ENCODE measurements around the gene PPP1R15B.

Gene PPP1R15B

DNA sequence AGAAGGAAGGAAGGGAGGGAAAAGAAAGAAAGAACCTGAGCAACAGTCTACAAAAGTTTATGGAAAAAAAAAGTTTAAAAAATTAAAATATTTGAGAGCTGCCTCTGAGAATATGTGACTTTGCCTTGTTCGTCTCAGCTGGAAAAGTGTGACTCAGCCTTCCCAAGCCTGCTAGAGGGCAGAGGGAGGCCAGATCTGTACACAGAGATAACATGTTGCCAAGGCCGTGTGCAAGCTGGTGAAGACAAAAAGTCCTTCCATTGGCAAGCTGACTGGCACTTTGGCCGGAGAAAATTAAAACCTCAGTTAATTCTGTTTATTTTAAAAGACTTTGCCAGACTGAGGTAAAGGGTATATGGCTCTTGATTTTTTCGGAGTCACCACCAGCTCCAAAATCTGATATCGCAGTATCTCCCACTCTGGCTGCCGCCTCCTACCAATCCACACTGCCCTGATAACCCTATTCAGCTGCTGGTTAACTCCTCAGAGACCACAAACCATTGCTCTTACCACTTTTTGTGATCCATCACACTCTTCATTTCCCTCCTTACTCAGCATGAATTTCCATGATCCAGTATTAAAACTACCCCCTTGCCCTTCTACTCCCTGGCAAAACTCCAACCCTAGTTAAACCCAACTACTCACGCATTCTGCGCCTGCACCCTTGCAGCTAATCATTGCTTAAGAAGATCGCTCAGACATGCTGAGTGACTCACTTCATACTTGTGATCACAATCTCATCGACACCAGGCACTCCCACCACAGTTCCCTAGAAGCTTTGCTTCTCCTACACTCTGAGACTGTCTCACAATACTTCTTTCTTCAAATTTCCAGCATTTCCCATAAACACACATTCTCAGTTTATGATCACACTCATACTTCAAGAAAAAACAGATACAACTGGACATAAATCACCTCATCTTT is 5.7 kb upstream of the PPP1R15B start:
- peak; percentile 93 for DNase-seq

DNA sequence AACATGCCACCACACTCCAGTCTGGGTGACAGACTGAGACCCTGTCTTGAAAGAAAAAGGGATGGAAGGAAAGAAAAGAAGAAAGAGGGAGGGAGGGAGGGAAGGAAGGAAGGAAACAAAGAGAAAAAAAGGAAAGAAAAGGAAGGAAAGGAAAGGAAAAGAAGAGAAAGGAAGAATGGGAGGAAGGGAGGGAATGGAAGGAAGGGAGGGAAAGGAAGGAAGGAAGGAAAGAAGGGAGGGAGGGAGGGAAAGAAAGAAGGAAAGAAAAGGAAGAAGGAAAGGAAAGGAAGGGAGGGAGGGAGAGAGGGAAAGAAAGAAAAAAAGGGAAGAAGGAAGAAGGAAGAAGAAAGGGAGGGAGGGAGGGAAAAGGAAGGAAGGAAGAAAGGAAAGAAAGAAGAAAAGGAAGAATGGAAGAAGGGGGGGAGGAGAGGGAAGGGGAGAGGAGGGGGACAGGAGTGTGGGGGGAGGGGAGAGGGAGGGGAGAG is 5.0 kb upstream of the PPP1R15B start:
- H2BK5ac ChIP-seq (ENCODE audit: low read length), result peak overlapping the region; percentile 61
- no peaks in the 10 kb centered on the region for H3K36me3 ChIP-seq (ENCODE audit: control insufficient read depth, insufficient read depth, low read length)

More for the DNA sequence above, 5.7 kb upstream of the PPP1R15B start:
- H3K18ac ChIP-seq (ENCODE audit: low read length), result peak overlapping the region; percentile 89
- H4K8ac ChIP-seq (ENCODE audit: low read depth, low read length), result no peak overlapping the region
- no peak overlapping the region for H3K23ac ChIP-seq (ENCODE audit: low read length)
- H4K5ac ChIP-seq (ENCODE audit: low read length), result peak overlapping the region; percentile 60
- H3K4me1 ChIP-seq (ENCODE audit: control insufficient read depth, low read depth, low read length), result peaks cover 11% of the 10 kb centered on the region
- no CpG with 5 or more reads among the region's 10 CpGs for WGBS (ENCODE audit: extremely low coverage, insufficient coverage, low lambda C conversion rate)
- no peaks in the 10 kb centered on the region for H3K79me2 ChIP-seq (ENCODE audit: control insufficient read depth, insufficient read depth, low read length)
- H3K4ac ChIP-seq (ENCODE audit: low read depth, low read length), result peak overlapping the region; percentile 79
- H2AK5ac ChIP-seq (ENCODE audit: low read length), result no peak overlapping the region
- H3K9ac ChIP-seq (ENCODE audit: low read length), result peak overlapping the region; percentile 57
- H3K79me1 ChIP-seq (ENCODE audit: low read length), result no peaks in the 10 kb centered on the region
- no peak overlapping the region for H2BK120ac ChIP-seq (ENCODE audit: low read depth, low read length)
- H3K27ac ChIP-seq (ENCODE audit: low read depth, low read length), result peak overlapping the region; percentile 18
- H3K36me3 ChIP-seq (ENCODE audit: control insufficient read depth, insufficient read depth, low read length), result no peaks in the 10 kb centered on the region
- peak overlapping the region; percentile 62 for H3K4me2 ChIP-seq (ENCODE audit: low read length)
- H2BK5ac ChIP-seq (ENCODE audit: low read length), result peak overlapping the region; percentile 98
- no peaks in the 10 kb centered on the region for H3K27me3 ChIP-seq (ENCODE audit: insufficient read depth, low read length, poor library complexity)
- H2BK15ac ChIP-seq (replicated peaks; ENCODE audit: low read depth), result no peak overlapping the region
- peak overlapping the region; percentile 93 for H3K56ac ChIP-seq (ENCODE audit: low read length)
- H3K4me3 ChIP-seq (ENCODE audit: low read length), result no peak overlapping the region

DNA sequence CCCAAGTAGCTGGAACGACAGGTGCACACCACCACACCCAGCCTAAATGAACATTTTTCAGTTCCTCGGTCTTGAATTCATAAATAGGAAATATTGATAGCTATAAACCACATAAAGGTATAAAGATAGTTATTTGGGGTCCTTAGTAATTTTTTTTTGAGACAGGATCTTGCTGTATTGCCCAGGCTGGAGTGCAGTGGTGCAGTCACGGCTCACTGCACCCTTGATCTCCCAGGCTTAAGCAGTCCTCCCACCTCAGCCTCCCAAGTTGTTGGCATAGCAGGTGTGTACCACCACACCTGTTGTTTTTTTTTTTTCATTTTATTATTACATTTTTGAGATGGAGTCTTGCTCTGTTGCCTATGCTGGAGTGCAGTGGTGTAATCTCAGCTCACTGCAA is 3.7 kb upstream of the PPP1R15B start:
- no peak overlapping the region for H2AK5ac ChIP-seq (ENCODE audit: low read length)
- H3K27me3 ChIP-seq (ENCODE audit: insufficient read depth, low read length, poor library complexity), result no peaks in the 10 kb centered on the region
- no peak overlapping the region for H2BK5ac ChIP-seq (ENCODE audit: low read length)
- no peaks in the 10 kb centered on the region for H3K36me3 ChIP-seq (ENCODE audit: control insufficient read depth, insufficient read depth, low read length)
- no peak overlapping the region for H3K56ac ChIP-seq (ENCODE audit: low read length)
- no peak overlapping the region for H3K9ac ChIP-seq (ENCODE audit: low read length)
- no CpG with 5 or more reads among the region's 3 CpGs for WGBS (ENCODE audit: extremely low coverage, insufficient coverage, low lambda C conversion rate)
- no peak overlapping the region for H3K23ac ChIP-seq (ENCODE audit: low read length)
- no peak overlapping the region for H3K4me3 ChIP-seq (ENCODE audit: low read length)
- H3K4ac ChIP-seq (ENCODE audit: low read depth, low read length), result no peak overlapping the region
- H3K79me1 ChIP-seq (ENCODE audit: low read length), result no peaks in the 10 kb centered on the region
- peaks cover 11% of the 10 kb centered on the region for H3K4me1 ChIP-seq (ENCODE audit: control insufficient read depth, low read depth, low read length)
- H2BK120ac ChIP-seq (ENCODE audit: low read depth, low read length), result no peak overlapping the region
- DNase-seq, result no peak
- H2BK15ac ChIP-seq (replicated peaks; ENCODE audit: low read depth), result no peak overlapping the region
- H4K5ac ChIP-seq (ENCODE audit: low read length), result no peak overlapping the region
- no peak overlapping the region for H3K4me2 ChIP-seq (ENCODE audit: low read length)
- H3K79me2 ChIP-seq (ENCODE audit: control insufficient read depth, insufficient read depth, low read length), result peaks cover 12% of the 10 kb centered on the region
- H3K27ac ChIP-seq (ENCODE audit: low read depth, low read length), result no peak overlapping the region
- no peak overlapping the region for H3K18ac ChIP-seq (ENCODE audit: low read length)
- no peak overlapping the region for H4K8ac ChIP-seq (ENCODE audit: low read depth, low read length)

More for the DNA sequence above, 5.0 kb upstream of the PPP1R15B start:
- Histone ChIP-seq H4K8ac (ENCODE audit: low read depth, low read length) (no peak overlapping the region), H4K5ac (ENCODE audit: low read length) (no peak overlapping the region), H3K27me3 (ENCODE audit: insufficient read depth, low read length, poor library complexity) (no peaks in the 10 kb centered on the region), H2BK120ac (ENCODE audit: low read depth, low read length) (no peak overlapping the region), H3K79me2 (ENCODE audit: control insufficient read depth, insufficient read depth, low read length) (no peaks in the 10 kb centered on the region), H3K4me1 (ENCODE audit: control insufficient read depth, low read depth, low read length) (peaks cover 11% of the 10 kb centered on the region), H3K18ac (ENCODE audit: low read length) (peak overlapping the region; percentile 89), H3K79me1 (ENCODE audit: low read length) (no peaks in the 10 kb centered on the region), H3K4me2 (ENCODE audit: low read length) (no peak overlapping the region), H3K4ac (ENCODE audit: low read depth, low read length) (peak overlapping the region; percentile 45), H3K27ac (ENCODE audit: low read depth, low read length) (no peak overlapping the region), H2AK5ac (ENCODE audit: low read length) (peak overlapping the region; percentile 68), H3K23ac (ENCODE audit: low read length) (no peak overlapping the region), H3K9ac (ENCODE audit: low read length) (no peak overlapping the region), H3K4me3 (ENCODE audit: low read length) (no peak overlapping the region), H2BK15ac (replicated peaks; ENCODE audit: low read depth) (no peak overlapping the region), H3K56ac (ENCODE audit: low read length) (peak overlapping the region; percentile 93)
- no peak for DNase-seq

DNA sequence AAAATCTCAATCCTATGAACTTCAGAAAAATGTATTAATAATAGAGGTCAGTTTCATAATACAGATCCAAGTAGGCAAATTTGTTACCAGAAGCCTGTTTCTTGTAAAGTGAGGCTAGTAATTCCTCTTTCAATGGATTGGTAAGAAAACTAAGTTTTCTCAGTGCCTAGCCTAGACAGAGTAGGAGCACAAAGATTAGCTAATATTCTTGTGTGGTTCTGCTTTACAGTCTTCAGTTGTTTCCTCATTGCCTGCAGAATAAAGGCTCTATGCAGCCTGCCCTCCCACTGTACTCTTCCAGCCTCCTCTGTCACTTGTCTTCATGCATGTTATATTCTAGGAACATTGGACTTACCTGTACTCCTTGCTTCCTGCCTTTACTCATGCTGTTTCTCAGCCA is 2.4 kb upstream of the PPP1R15B start:
- Histone ChIP-seq H3K79me2 (ENCODE audit: control insufficient read depth, insufficient read depth, low read length) (peaks cover 26% of the 10 kb centered on the region), H3K18ac (ENCODE audit: low read length) (no peak overlapping the region), H3K23ac (ENCODE audit: low read length) (no peak overlapping the region), H2AK5ac (ENCODE audit: low read length) (peak overlapping the region; percentile 51), H3K27ac (ENCODE audit: low read depth, low read length) (no peak overlapping the region), H3K4me2 (ENCODE audit: low read length) (no peak overlapping the region), H2BK120ac (ENCODE audit: low read depth, low read length) (no peak overlapping the region), H3K56ac (ENCODE audit: low read length) (peak overlapping the region; percentile 53), H3K36me3 (ENCODE audit: control insufficient read depth, insufficient read depth, low read length) (no peaks in the 10 kb centered on the region), H2BK15ac (replicated peaks; ENCODE audit: low read depth) (no peak overlapping the region), H3K4me3 (ENCODE audit: low read length) (no peak overlapping the region), H2BK5ac (ENCODE audit: low read length) (no peak overlapping the region), H3K27me3 (ENCODE audit: insufficient read depth, low read length, poor library complexity) (no peaks in the 10 kb centered on the region), H3K9ac (ENCODE audit: low read length) (no peak overlapping the region), H3K4me1 (ENCODE audit: control insufficient read depth, low read depth, low read length) (peaks cover 9% of the 10 kb centered on the region), H3K4ac (ENCODE audit: low read depth, low read length) (no peak overlapping the region), H4K8ac (ENCODE audit: low read depth, low read length) (no peak overlapping the region), H3K79me1 (ENCODE audit: low read length) (no peaks in the 10 kb centered on the region), H4K5ac (ENCODE audit: low read length) (no peak overlapping the region)
- no peak for DNase-seq

DNA sequence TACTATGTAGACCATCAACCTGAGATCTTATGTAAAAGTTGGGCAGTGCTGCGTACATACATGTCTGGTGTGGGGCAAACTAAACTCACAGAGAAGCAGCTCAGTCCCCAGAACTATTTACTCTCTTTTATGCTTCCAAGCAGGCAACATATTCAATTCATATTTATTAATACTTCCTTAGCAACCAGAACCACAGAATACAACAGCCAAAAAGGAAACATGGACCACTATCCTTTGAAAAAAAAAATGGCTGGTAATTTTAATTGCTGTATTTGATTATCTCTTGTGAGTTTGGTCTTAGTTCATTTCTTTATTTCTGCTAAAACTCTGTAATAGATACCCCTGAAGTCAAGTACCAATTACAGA is 1.5 kb upstream of the PPP1R15B start:
- Histone ChIP-seq H3K4me2 (ENCODE audit: low read length) (no peak overlapping the region), H3K27ac (ENCODE audit: low read depth, low read length) (no peak overlapping the region), H3K56ac (ENCODE audit: low read length) (no peak overlapping the region), H2BK5ac (ENCODE audit: low read length) (no peak overlapping the region), H3K4me1 (ENCODE audit: control insufficient read depth, low read depth, low read length) (peaks cover 6% of the 10 kb centered on the region), H3K79me1 (ENCODE audit: low read length) (no peaks in the 10 kb centered on the region), H2BK120ac (ENCODE audit: low read depth, low read length) (no peak overlapping the region), H3K23ac (ENCODE audit: low read length) (no peak overlapping the region), H2AK5ac (ENCODE audit: low read length) (no peak overlapping the region), H4K8ac (ENCODE audit: low read depth, low read length) (no peak overlapping the region), H3K4ac (ENCODE audit: low read depth, low read length) (peak overlapping the region; percentile 81), H3K18ac (ENCODE audit: low read length) (no peak overlapping the region), H3K27me3 (ENCODE audit: insufficient read depth, low read length, poor library complexity) (no peaks in the 10 kb centered on the region), H3K79me2 (ENCODE audit: control insufficient read depth, insufficient read depth, low read length) (peaks cover 34% of the 10 kb centered on the region), H2BK15ac (replicated peaks; ENCODE audit: low read depth) (peak overlapping the region; percentile 41), H3K36me3 (ENCODE audit: control insufficient read depth, insufficient read depth, low read length) (no peaks in the 10 kb centered on the region), H3K9ac (ENCODE audit: low read length) (no peak overlapping the region), H3K4me3 (ENCODE audit: low read length) (no peak overlapping the region), H4K5ac (ENCODE audit: low read length) (no peak overlapping the region)
- no peak for DNase-seq
- whole genome bisulfite sequencing (ENCODE audit: extremely low coverage, insufficient coverage, low lambda C conversion rate), result no CpG with 5 or more reads among the region's 1 CpG
